Epithelial cell of umbilical artery (primary cell): ENCODE results near the gene CPSF4L. TPM values are rescaled to one million over a fixed set of nuclear protein-coding genes. Genes with fewer than 3 reads are reported as not detected.

Experiments
- total RNA-seq: library from RNA; depleted of rRNA; stranded (reverse); fragments of >200 nt; gene quantifications from 2 replicates; pipeline ENCODE4 v1.2.3, GENCODE V29; 2014

The CPSF4L gene
- total RNA-seq: not detected in 2 replicates

GRCh38 chr17:73261617-73261951 is at the start of gene CPSF4L:
TSS of gene CPSF4L (minus strand) at chr17:73261880. CDS start at chr17:73261818, 62 bp downstream.

Other genes starting within 250 kb of the CPSF4L start
- gene SLC39A11, start 169.2 kb downstream of the CPSF4L start, total RNA-seq: 18.5 and 28.7 TPM in 2 replicates
- not detected in 2 replicates for gene SSTR2, start 96.9 kb downstream of the CPSF4L start, total RNA-seq
- 10.7 and 11.1 TPM in 2 replicates for gene COG1, start 68.8 kb downstream of the CPSF4L start, total RNA-seq
- gene CDC42EP4, start 50.1 kb upstream of the CPSF4L start, total RNA-seq: 10.7 and 16.1 TPM in 2 replicates